Measurements from ENCODE around the gene CNDP1. TPM values are rescaled to one million over a fixed set of nuclear protein-coding genes. Genes with fewer than 3 reads are reported as not detected.

CNDP1 gene
- total RNA-seq, 1 donor from 2014 or later, result 0.27 TPM

- Mint-ChIP-seq H3K9me3 (ENCODE audit: unreplicated experiment) (no peaks in the 10 kb centered on the region), H3K4me3 (ENCODE audit: unreplicated experiment) (no peak overlapping the region), H3K4me1 (ENCODE audit: low read depth, unreplicated experiment) (no peaks in the 10 kb centered on the region), H3K27ac (ENCODE audit: unreplicated experiment) (no peak overlapping the region), H3K36me3 (ENCODE audit: unreplicated experiment) (no peaks in the 10 kb centered on the region), H3K27me3 (ENCODE audit: unreplicated experiment) (peaks cover 4% of the 10 kb centered on the region)
- TF ChIP-seq CTCF (IDR thresholded peaks at IDR 0.05; ENCODE audit: partially characterized antibody, unreplicated experiment), result no peak
- no peak for DNase-seq
Measured at GRCh38 chr18:74574916-74575315, 40.6 kb downstream of the CNDP1 start.

GRCh38 chr18:74577019-74577418 lies 42.7 kb downstream of the CNDP1 start:
- H3K9me3 Mint-ChIP-seq (ENCODE audit: unreplicated experiment), result peaks cover 2% of the 10 kb centered on the region
- no peaks in the 10 kb centered on the region for H3K36me3 Mint-ChIP-seq (ENCODE audit: unreplicated experiment)
- no peak for TF ChIP-seq CTCF (IDR thresholded peaks at IDR 0.05; ENCODE audit: partially characterized antibody, unreplicated experiment)
- no peak overlapping the region for H3K27ac Mint-ChIP-seq (ENCODE audit: unreplicated experiment)
- no peaks in the 10 kb centered on the region for H3K4me1 Mint-ChIP-seq (ENCODE audit: low read depth, unreplicated experiment)
- H3K4me3 Mint-ChIP-seq (ENCODE audit: unreplicated experiment), result no peak overlapping the region
- DNase-seq, result no peak
- peaks cover 2% of the 10 kb centered on the region for H3K27me3 Mint-ChIP-seq (ENCODE audit: unreplicated experiment)

GRCh38 chr18:74579496-74580065 lies 45.3 kb downstream of the CNDP1 start:
- Mint-ChIP-seq H3K9me3 (ENCODE audit: unreplicated experiment) (peaks cover 2% of the 10 kb centered on the region), H3K27ac (ENCODE audit: unreplicated experiment) (no peak overlapping the region), H3K4me3 (ENCODE audit: unreplicated experiment) (no peak overlapping the region), H3K27me3 (ENCODE audit: unreplicated experiment) (peaks cover 2% of the 10 kb centered on the region), H3K4me1 (ENCODE audit: low read depth, unreplicated experiment) (no peaks in the 10 kb centered on the region), H3K36me3 (ENCODE audit: unreplicated experiment) (no peaks in the 10 kb centered on the region)
- no peak for DNase-seq
- no peak for TF ChIP-seq CTCF (IDR thresholded peaks at IDR 0.05; ENCODE audit: partially characterized antibody, unreplicated experiment)

GRCh38 chr18:74582642-74583041 lies 48.3 kb downstream of the CNDP1 start:
- H3K4me3 Mint-ChIP-seq (ENCODE audit: unreplicated experiment), result no peak overlapping the region
- DNase-seq, result no peak
- no peak overlapping the region for H3K27ac Mint-ChIP-seq (ENCODE audit: unreplicated experiment)
- peaks cover 2% of the 10 kb centered on the region for H3K9me3 Mint-ChIP-seq (ENCODE audit: unreplicated experiment)
- no peaks in the 10 kb centered on the region for H3K36me3 Mint-ChIP-seq (ENCODE audit: unreplicated experiment)
- H3K27me3 Mint-ChIP-seq (ENCODE audit: unreplicated experiment), result peaks cover 2% of the 10 kb centered on the region
- TF ChIP-seq CTCF (IDR thresholded peaks at IDR 0.05; ENCODE audit: partially characterized antibody, unreplicated experiment), result no peak
- no peaks in the 10 kb centered on the region for H3K4me1 Mint-ChIP-seq (ENCODE audit: low read depth, unreplicated experiment)

- Mint-ChIP-seq H3K36me3 (ENCODE audit: unreplicated experiment) (no peaks in the 10 kb centered on the region), H3K9me3 (ENCODE audit: unreplicated experiment) (no peaks in the 10 kb centered on the region), H3K27ac (ENCODE audit: unreplicated experiment) (no peak overlapping the region), H3K27me3 (ENCODE audit: unreplicated experiment) (no peaks in the 10 kb centered on the region), H3K4me1 (ENCODE audit: low read depth, unreplicated experiment) (no peaks in the 10 kb centered on the region), H3K4me3 (ENCODE audit: unreplicated experiment) (no peak overlapping the region)
- DNase-seq, result no peak
- no peak for TF ChIP-seq CTCF (IDR thresholded peaks at IDR 0.05; ENCODE audit: partially characterized antibody, unreplicated experiment)
Measured at GRCh38 chr18:74587441-74587840, 53.1 kb downstream of the CNDP1 start.

All from glutamatergic neuron (in vitro differentiated cells).